Activated naive CD4-positive, alpha-beta T cell (primary cell): ENCODE measurements around the gene MAGEB3.
"Not testable (repeated sequence)": the region's sequence is repeated elsewhere in the genome, so short reads cannot be mapped to it uniquely, and the experiment has no call there.

Source experiments
- DNase-seq, 4 experiments: peaks; one replicate each; lab custom pipeline; 2025; lab: John Stamatoyannopoulos, UW

The MAGEB3 gene

GRCh38 chrX:30230395-30230794, at the start of gene MAGEB3:
MAGEB3 (plus strand) TSS chrX:30230657; CDS start chrX:30235925, 5,268 bp downstream.
- DNase-seq = no peak

- no peak for DNase-seq
These were observed 49.1 kb upstream of the MAGEB3 start for GRCh38 chrX:30181353-30181752.

GRCh38 chrX:30183554-30183953, 46.9 kb upstream of the MAGEB3 start:
- no peak for DNase-seq

GRCh38 chrX:30190426-30190825, 40.0 kb upstream of the MAGEB3 start:
- DNase-seq = no peak

- not testable (repeated sequence) for DNase-seq
These were observed 36.5 kb upstream of the MAGEB3 start for GRCh38 chrX:30193910-30194309.

GRCh38 chrX:30196322-30196721, 34.1 kb upstream of the MAGEB3 start:
- DNase-seq = no peak

GRCh38 chrX:30212172-30212571, 18.3 kb upstream of the MAGEB3 start:
- DNase-seq = no peak

GRCh38 chrX:30215357-30215843, 15.1 kb upstream of the MAGEB3 start, which contains the start of gene MAGEB2:
MAGEB2 (plus strand) TSS chrX:30215563; CDS start chrX:30218581, 3,018 bp downstream.
- DNase-seq = no peak

GRCh38 chrX:30217465-30217864, 13.0 kb upstream of the MAGEB3 start:
- no peak for DNase-seq

- no peak for DNase-seq
These were observed 11.1 kb upstream of the MAGEB3 start for GRCh38 chrX:30219372-30219771.

GRCh38 chrX:30220661-30221060, 9.8 kb upstream of the MAGEB3 start:
- no peak for DNase-seq

- DNase-seq = no peak
These were observed 5.9 kb upstream of the MAGEB3 start for GRCh38 chrX:30224536-30224935.

GRCh38 chrX:30228526-30228925, 1.9 kb upstream of the MAGEB3 start:
- no peak for DNase-seq

- no peak for DNase-seq
These were observed 11.4 kb downstream of the MAGEB3 start, which contains the start of gene MAGEB4 for GRCh38 chrX:30241724-30242415. MAGEB4 (plus strand) TSS chrX:30242000; CDS start chrX:30242136, 136 bp downstream.

- no peak for DNase-seq
These were observed 16.5 kb downstream of the MAGEB3 start, which contains the start of gene MAGEB1 for GRCh38 chrX:30246769-30247489. MAGEB1 (plus strand) TSS chrX:30247146; CDS start chrX:30250494, 3,348 bp downstream.

- DNase-seq = no peak
These were observed 18.4 kb downstream of the MAGEB3 start for GRCh38 chrX:30248854-30249253.

- DNase-seq = no peak
These were observed 22.8 kb downstream of the MAGEB3 start for GRCh38 chrX:30253257-30253656.

- DNase-seq = no peak
These were observed 29.5 kb downstream of the MAGEB3 start for GRCh38 chrX:30259927-30260326.

- DNase-seq = no peak
These were observed 30.6 kb downstream of the MAGEB3 start for GRCh38 chrX:30261012-30261411.

GRCh38 chrX:30262763-30263162, 32.3 kb downstream of the MAGEB3 start:
- no peak for DNase-seq

- DNase-seq = no peak
These were observed 40.2 kb downstream of the MAGEB3 start for GRCh38 chrX:30270639-30271038.

GRCh38 chrX:30275498-30275897, 45.0 kb downstream of the MAGEB3 start:
- no peak for DNase-seq

- DNase-seq = no peak
These were observed 47.9 kb downstream of the MAGEB3 start for GRCh38 chrX:30278365-30278764.
